ENCODE results near the gene THSD7B.

DNA sequence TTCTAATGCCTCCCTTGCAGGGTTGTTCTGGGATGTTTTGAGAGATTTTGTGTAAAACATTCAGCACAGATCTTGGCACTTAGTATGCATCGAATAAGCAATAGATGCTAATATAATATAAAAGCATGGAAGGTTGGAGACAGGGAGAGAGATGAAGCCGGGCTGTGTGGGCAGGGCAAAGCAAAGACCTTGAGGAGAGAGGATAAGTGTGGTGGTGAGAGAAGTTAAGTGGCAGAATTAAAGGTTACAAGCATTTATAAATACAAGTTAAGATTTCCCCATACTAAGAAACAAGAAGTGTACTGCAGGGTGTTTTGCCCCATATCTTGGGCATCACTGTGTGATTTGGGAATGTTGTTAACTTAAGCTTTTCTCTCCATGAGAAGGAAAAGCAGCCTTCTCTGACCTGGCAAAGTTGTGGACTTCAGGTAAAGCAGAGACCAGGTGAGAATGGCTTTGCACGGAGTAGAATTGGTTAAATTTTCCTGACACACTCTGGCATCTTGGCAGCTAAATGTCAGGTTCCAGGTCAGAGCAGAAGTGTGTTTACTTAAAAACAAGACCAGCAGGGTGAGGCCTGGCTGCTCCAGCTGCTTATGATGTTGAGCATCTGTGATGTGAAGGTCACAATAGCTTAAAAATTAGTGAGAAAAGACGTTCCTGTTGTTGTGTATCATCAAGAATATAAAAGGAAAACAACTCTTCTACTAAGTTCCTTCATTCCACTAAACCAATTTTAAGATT is 910.4 kb downstream of the THSD7B start:
- TF ChIP-seq CTCF (IDR thresholded peaks at IDR 0.05) (no peak), POLR2A (IDR thresholded peaks at IDR 0.05) (no peak), EP300 (IDR thresholded peaks at IDR 0.05) (no peak), POLR2AphosphoS5 (IDR thresholded peaks at IDR 0.05) (no peak)

Data from upper lobe of left lung (tissue), 4 donors.